GM18858 (cell line): ENCODE data around the gene SNCB.
"Not testable (repeated sequence)": the region's sequence is repeated elsewhere in the genome, so short reads cannot be mapped to it uniquely, and the experiment has no call there.

Experiments used
- ATAC-seq: cut with Tn5 transposase; IDR thresholded peaks from one replicate; pipeline ENCODE4 v1.9.1; 2021; ENCODE audit not compliant: unreplicated experiment

The SNCB gene

GRCh38 chr5:176603091-176603490 is 27.2 kb downstream of the SNCB start:
- no peak for ATAC-seq

DNA sequence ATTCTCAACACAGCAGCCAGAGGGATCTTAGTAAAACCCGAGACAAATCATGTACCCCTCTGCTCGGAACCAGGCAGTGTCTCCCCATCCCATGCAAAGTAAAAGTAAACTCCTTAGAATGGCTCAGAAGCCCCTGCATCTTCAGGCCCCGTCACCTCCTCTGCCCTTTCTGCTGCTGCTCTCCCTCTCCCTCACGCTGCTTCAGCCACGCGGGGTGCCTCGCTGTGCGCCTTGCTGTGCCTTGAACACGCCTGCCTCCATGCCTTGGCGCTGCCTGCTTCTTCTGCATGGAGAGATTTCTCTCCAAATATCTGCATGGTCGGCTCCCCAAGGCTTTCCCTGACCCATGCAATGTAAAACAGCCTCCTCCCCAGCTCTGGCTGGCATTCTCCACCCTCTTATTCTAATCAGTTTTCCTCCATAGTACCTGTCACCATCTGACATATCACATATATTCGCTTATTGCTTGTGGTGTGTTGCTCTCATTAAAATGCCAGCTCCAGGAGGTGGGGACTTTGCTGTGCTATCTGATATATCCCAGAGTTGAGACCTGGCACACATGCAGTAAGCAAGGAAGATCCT is 28.3 kb downstream of the SNCB start:
- ATAC-seq = no peak

GRCh38 chr5:176599749-176600430 is 30.4 kb downstream of the SNCB start:
- not testable (repeated sequence) for ATAC-seq

GRCh38 chr5:176597417-176598389 is 32.6 kb downstream of the SNCB start:
- ATAC-seq = no peak

DNA sequence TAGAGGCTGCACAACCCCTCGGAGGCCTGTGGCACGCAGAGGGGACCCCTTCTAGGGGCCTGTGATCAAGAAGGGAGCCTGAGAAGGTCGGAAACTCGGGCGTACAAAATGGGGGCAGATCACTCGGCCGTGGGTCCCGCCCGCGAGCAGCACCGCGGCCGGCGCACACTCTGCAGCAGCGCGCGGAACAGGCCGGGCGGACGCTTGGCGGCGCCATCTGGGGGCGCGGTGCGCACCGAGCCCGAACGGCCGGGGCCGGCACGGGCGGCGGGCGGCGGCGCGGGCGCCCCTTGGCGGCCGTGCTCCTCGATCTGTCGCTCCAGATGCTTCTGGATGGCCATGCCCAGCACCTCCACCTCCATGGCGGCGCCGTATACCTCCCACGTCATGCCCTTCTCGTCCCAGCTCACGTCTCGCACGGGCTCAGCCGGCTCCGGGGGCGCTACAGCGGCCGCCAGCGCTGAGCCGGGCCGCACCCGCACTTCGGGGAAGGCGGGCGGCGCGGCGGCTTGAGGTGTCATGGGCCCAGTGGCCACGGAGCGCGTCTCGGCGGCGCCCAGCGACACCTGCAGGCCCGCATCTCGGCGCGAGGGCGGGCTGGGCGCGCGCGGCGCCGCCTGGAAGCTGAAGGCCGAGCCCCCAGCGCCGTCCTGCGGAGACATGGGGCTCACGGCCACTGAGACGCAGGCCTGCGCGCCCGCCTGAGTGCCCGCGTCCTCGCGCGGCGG is 33.5 kb downstream of the SNCB start:
- ATAC-seq = no peak

DNA sequence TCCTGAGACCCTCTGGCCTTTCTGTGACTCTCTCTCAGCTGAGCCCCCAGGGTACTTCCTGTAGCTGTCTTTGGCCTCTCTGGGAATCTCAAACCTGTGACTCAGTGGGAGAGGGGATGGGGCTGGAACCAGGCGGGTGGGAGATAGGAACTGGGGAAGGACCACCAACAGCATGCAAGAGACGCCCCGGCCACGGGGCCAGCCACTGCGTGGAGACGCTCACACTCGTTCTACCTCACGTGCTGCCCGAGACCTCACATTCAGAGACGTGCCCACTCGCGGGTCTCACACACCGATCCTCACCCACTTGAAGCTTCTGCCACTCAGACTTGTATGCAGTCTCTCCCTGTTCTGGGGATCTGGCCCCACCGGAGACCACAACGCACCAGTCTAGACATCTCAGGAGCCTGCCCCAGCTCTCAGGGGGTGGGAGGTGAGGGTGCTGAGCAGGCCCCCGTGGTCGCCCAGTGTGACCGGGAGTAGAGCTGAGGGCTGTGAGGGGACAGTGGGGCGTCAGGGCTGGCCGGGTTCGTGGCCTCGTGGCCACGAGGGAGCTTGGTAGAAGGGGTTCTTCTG is 34.2 kb downstream of the SNCB start:
- ATAC-seq = no peak

GRCh38 chr5:176595386-176595943 is 34.9 kb downstream of the SNCB start:
- no peak for ATAC-seq

DNA sequence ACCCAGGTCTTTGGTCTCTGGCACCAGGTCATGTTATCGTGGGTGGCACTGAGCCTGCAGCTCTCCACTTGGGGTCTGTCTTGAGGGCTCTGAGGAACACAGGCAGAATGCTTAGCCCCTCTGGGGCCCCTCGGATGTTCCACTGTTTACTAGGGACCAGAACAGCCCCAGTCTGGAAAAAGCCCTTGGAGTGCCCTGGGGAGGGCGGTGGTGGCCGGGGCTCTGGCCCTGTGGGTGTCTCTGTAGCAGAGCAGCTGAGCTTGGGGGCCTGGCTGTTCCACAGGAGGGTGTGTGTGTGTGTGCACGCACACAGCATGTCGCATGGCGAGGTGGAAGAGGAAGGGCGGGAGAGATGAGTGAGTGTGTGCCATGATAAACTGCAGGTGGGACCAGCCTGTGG is 35.8 kb downstream of the SNCB start:
- no peak for ATAC-seq

DNA sequence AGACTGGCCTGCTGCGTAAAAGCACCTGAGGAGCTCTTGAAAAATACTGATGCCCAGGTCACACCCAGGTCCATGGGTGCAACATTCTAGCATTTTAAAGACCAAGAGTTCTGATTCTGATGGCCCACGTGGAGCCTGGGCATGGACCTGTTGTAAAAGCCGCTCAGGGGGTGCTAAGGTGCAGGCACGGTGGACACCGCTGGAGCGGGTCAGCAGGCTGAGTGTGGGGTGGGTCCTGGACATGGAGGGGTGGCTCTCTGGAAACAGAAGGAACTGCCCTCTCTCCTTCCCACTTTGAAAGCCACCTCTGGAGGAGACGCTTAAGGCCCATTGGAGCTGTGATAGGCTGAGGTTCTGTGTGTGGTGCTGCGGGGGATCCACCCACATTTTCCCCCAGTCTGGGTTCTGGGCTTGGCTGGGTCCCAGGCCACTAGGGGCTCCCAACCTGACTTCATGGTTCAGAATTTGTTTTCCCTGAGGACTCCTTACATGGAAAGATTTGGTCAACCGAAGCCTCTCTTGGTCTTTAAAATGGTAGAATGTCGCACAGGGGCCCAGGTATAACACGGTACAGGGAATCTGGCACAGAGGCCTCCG is 37.0 kb downstream of the SNCB start:
- no peak for ATAC-seq

- ATAC-seq = no peak
Measured at GRCh38 chr5:176592573-176592972, 37.8 kb downstream of the SNCB start.

DNA sequence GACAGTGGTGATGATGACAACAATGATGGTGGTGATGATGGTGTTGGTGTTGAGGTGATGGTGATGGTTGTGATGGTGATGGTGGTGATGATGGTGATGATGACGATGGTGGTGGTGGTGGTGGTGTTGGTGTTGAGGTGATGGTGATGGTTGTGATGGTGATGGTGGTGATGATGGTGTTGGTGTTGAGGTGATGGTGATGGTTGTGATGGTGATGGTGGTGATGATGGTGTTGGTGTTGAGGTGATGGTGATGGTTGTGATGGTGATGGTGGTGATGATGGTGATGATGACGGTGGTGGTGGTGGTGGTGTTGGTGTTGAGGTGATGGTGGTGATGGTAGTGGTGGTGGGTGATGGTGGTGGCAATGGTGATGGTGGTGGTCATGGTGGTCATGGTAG is 38.7 kb downstream of the SNCB start:
- ATAC-seq = not testable (repeated sequence)

DNA sequence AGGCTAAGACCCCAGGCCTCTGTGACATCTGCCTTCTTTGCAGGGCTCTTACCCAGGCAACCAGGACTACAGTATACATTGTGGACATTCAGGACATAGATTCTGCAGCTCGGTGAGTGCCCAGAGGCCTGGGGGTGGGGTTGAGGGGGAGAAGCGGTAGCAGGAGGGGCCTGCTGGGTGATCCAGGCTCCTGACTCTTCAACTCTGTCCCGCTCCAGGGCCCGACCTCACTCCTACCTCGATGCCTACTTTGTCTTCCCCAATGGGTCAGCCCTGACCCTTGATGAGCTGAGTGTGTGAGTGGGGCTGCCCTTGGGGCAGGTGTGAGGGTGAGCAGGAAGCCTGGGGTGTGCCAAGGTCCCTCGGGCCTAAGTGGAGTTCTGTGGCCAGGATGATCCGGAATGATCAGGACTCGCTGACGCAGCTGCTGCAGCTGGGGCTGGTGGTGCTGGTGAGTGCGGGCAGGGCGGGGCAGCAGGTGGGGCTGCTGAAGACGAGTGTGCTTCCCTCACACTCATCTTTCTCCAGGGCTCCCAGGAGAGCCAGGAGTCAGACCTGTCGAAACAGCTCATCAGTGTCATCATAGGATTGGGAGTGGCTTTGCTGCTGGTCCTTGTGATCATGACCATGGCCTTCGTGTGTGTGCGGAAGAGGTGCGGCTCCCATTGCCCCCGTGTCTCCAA is 40.2 kb downstream of the SNCB start:
- ATAC-seq = no peak

GRCh38 chr5:176589039-176589769 is 41.1 kb downstream of the SNCB start:
- no peak for ATAC-seq

- ATAC-seq = no peak
Measured at GRCh38 chr5:176588297-176588696, 42.0 kb downstream of the SNCB start.

DNA sequence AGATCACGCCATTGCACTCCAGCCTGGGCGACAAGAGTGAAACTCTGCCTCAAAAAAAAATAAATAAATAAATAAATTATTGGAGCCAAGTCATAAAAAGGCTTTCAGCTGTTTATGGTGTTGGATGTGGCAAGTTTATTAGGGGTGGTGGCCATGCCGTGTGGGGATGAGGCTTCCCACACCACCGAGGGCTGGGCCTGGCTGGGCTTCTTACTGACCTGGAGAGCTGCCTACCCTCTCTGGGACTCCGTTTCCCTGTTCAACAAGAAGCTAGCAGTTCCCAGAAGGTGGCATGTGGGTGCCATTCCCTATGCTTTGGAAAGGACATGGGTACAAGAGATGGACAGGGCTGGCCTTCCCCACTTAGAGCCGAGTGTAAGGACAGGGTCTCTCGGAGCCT is 42.9 kb downstream of the SNCB start:
- ATAC-seq = no peak

DNA sequence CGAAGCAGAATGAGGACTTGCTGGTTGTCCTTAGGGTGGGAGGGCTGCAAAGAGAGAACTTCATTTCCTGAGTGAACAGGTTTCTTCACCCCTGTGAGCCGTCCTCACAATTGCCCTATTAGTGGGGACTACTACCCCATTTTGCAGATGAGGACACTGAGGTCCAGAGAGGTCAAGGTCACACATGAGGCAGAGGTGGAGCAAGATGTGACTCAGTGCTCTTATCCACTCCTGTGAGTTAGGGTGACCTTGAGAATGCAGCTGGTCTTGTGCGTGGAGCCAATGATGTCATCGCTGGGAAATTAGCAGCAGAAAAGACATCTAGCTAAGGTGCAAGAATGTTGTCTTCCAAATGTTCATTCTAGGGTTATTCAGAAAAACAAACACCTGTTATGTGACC is 47.3 kb downstream of the SNCB start:
- ATAC-seq = no peak

DNA sequence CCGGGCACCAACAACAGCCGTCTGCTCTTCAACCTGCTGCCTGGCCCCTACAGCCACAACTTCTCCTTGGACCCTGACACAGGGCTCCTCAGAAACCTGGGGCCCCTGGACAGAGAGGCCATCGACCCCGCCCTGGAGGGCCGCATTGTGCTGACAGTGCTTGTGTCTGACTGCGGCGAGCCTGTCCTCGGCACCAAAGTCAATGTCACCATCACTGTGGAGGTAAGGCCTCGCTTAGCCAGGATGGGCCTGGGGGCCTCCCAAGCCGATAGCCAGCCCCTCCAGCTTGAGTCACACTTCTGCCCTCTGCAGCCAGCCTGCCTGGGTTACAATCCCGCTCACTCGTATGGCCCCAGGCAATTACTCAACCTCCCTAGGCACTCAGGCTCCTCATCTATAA is 49.0 kb downstream of the SNCB start:
- ATAC-seq = no peak

DNA sequence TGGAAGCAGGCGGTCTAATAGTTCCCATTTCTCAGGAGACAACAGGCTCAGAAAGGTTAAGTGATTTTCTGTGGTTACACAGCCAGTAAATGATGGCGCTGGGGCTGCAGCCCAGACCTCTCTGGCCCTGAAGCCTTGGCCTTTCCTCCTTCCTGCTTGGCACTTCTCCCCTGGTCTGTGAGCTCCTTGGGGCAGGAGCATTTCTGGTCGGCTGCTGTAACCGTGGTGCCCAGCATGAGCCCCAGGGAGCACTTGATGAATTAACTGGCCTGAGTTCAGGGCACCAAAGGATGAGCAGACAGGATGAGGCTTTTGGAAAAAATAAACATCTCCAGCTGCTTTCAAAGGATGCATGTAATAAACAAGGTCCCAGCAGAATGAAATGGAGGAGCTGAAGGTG is 51.0 kb downstream of the SNCB start:
- ATAC-seq = no peak

DNA sequence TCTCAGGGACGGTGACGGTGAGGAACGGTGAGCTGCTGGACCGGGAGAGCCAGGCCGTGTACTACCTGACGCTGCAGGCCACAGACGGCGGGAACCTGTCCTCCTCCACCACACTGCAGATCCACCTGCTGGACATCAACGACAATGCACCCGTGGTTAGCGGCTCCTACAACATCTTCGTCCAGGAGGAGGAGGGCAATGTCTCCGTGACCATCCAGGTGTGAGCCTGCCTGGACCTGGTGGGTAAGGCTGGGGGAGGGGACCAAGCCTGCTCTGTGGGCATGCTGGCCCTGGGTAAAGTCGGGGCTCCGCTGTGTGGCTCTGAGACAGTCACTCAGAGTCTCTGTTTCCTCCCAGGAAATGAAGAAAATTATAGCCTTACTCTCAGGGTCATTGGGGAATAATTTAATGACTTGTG is 51.9 kb downstream of the SNCB start:
- no peak for ATAC-seq
